GM18909 (cell line): ENCODE results near the gene RSPH10B2.
"Not testable (repeated sequence)": the region's sequence is repeated elsewhere in the genome, so short reads cannot be mapped to it uniquely, and the experiment has no call there.

Source experiments
- ATAC-seq: cut with Tn5 transposase; IDR thresholded peaks from one replicate; pipeline ENCODE4 v1.9.1; 2021; ENCODE audit warnings: mild to moderate bottlenecking; ENCODE audit not compliant: unreplicated experiment, poor library complexity

The RSPH10B2 gene

GRCh38 chr7:6781581-6781980 is 27.7 kb downstream of the RSPH10B2 start:
- not testable (repeated sequence) for ATAC-seq

DNA sequence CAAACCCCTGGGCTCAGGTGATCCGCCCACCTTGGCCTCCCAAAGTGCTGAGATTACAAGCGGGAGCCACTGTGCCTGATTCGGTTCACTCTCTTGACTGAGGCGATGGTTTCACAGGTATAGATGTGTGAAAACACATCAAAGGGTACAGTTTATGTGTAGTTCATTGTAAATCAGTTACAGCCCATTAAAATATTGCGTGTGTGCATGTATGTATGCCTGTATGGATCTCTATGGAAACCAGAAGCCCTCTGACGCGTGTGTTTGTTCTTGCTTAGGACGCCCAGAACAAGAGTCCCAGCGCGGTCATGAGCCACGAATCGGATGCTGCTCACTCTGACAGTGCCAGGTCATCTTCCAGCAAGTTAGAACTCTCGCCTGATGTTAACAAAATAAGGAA is 35.5 kb downstream of the RSPH10B2 start:
- not testable (repeated sequence) for ATAC-seq

- ATAC-seq, result not testable (repeated sequence)
These were observed 38.4 kb downstream of the RSPH10B2 start for GRCh38 chr7:6792113-6792872.

DNA sequence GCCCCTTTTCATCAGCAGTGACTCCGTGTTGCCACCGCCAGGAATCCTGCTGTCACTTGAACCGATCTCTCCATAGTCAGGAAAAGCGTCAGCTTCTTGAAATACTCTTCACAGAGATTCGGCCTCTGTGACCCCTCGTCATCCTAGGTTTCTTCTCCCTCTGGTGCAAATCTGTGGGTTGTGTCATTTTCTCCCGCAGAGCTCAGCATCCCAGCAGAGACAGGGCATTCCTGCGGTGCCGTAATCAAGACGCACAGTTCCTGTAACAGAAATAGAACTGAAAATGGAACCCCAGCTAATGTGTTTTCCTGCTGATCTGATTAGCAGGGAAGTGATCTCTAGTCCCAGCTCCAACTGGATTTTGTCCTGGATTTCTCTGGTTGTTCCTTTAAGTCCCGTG is 40.4 kb downstream of the RSPH10B2 start:
- ATAC-seq, result not testable (repeated sequence)

- ATAC-seq, result not testable (repeated sequence)
These were observed 43.3 kb downstream of the RSPH10B2 start for GRCh38 chr7:6797218-6797617.

DNA sequence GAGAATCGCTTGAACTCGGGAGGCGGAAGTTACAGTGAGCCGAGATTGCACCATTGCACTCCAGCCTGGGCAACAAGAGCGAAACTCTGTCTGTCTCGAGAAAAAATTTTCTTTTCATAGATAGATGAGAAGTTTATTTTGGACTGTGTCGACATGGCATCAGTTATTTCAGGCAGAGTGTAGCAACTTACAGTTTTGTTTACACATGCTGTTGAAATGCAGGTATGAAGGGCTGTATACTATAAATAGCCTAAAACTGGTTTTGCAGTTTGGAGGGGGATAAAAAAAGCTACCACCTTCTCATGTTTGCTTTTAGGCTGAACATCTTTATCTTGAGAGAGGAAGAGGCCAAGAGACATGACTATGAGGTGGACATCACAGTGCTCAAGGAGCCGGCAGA is 44.1 kb downstream of the RSPH10B2 start:
- ATAC-seq, result not testable (repeated sequence)

GRCh38 chr7:6799887-6800286 is 46.0 kb downstream of the RSPH10B2 start:
- not testable (repeated sequence) for ATAC-seq

- ATAC-seq, result not testable (repeated sequence)
These were observed 46.4 kb downstream of the RSPH10B2 start for GRCh38 chr7:6800331-6800730.

GRCh38 chr7:6807393-6807918 is 53.6 kb downstream of the RSPH10B2 start:
- ATAC-seq, result not testable (repeated sequence)

DNA sequence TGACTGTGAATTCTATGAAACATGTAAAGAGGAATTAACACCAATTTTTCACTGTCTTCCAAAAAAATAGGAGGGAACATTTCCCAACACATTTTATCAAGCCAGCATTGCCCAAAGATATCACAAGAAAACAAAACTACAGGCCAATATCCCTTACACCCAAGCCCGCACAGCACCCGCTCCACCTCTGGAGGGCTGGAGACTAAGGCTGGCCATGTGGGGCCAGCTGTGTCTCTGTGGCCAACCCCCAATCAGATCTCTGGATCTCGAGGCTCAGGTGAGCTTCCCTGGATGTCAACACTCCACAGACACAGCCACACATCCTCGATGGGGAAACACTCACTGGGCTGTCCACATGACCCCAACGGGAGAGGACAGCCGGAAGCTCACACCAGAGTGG is 54.1 kb downstream of the RSPH10B2 start:
- ATAC-seq, result not testable (repeated sequence)

DNA sequence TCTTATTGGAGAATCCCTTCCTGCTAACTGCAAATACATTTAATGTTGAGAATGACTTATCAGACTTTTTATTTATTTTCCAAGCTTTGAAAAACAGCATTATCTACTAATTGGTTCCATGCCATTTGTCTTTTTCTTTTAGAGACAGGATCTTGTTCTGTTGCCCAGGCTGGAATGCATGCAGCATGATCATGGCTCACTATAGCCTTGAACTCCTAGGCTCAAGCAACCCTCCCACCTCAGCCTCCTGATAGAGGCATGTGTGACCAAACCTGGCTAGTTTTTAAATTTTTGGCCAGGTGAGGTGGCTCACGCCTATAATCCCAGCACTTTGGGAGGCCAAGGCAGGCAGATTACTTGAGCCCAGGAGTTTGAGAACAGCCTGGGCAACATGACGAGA is 59.1 kb downstream of the RSPH10B2 start:
- ATAC-seq, result not testable (repeated sequence)

DNA sequence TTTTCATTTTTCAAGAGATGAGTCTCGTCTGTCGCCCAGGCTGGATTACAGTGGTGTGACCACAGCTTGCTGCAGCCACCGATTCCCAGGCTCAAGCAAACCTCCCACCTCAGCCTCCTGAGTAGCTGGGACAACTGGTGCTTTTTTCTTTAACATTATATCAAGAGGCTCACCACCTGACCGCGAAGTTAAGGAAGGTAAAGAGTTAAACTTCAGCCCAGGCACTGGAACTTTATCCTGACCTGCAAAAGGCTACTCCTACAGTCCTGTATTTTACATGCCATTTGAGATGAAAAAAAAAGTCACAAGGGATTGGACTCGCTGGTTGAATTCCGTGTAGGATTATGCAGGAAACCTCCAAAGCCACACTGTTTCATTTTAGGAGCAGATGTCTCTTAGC is 61.6 kb downstream of the RSPH10B2 start:
- not testable (repeated sequence) for ATAC-seq

GRCh38 chr7:6821622-6822021 is 67.7 kb downstream of the RSPH10B2 start:
- ATAC-seq, result not testable (repeated sequence)

GRCh38 chr7:6825236-6826125 is 71.6 kb downstream of the RSPH10B2 start:
- peak; percentile 53 for ATAC-seq

DNA sequence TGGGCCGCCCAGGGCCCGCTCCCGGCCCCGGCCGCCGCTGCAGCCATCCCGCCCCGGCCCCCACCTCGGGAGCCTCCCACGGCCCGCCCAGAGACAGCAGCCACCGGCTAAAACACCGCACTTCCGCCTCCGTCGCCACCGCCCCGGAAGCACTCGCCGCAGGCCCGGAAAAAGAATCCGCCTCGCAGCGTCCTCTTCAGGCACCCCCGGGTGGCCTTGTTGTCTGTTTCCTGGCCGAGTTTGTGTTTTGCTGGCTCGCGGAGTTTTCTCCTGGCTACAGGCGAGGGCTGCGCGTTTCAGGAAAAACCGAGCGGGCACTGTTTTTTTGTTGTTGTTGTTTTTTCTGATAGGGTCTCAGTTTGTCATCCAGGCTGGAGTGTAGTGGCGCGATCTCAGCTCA is 72.2 kb downstream of the RSPH10B2 start, which contains the start of gene CCZ1B:
TSS of gene CCZ1B (minus strand) at position 125 of the 400 bp plus-strand sequence. CDS start at position 47, 78 bp downstream.
- peak; percentile 99 for ATAC-seq

DNA sequence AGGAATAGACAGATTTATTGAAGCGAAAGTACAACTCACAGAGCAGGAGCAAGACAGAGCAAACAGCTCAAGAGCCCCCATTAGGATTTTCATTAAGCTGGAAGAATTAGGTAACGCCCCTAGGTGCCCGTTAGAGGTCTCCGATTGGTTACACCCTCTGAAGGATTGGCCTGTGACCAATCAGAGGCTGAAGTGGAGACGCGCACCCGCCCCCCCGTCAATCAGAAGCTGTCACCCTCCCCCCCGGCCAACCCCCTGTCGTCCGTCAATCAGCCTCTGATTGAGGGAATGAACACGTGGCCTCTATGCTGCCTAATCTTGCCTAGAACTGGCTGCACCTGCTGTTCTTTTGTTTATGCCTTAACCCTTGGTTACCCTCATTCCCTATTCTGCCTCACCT is 73.3 kb downstream of the RSPH10B2 start:
- ATAC-seq, result not testable (repeated sequence)

DNA sequence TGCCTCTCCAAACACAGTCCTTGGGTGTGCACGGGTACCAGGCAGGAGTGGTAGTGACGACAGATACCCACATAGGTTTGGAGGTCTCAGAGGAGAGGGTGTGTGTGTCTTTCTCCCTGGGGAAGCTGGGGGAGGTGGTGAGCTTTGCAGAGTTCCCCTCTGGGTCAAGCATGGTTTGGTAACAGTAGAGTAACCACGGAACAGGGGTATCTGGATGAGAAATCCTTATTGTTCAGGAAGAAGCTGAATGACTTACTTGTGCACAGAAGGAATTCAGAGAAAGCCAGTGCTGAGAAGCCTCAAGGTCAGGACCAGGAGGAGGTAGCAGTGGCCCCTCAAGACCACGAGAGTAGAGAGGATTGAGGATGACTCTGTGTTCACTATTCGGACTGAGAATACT is 75.7 kb downstream of the RSPH10B2 start:
- ATAC-seq, result not testable (repeated sequence)

GRCh38 chr7:6830026-6830425 is 76.1 kb downstream of the RSPH10B2 start:
- ATAC-seq, result not testable (repeated sequence)

DNA sequence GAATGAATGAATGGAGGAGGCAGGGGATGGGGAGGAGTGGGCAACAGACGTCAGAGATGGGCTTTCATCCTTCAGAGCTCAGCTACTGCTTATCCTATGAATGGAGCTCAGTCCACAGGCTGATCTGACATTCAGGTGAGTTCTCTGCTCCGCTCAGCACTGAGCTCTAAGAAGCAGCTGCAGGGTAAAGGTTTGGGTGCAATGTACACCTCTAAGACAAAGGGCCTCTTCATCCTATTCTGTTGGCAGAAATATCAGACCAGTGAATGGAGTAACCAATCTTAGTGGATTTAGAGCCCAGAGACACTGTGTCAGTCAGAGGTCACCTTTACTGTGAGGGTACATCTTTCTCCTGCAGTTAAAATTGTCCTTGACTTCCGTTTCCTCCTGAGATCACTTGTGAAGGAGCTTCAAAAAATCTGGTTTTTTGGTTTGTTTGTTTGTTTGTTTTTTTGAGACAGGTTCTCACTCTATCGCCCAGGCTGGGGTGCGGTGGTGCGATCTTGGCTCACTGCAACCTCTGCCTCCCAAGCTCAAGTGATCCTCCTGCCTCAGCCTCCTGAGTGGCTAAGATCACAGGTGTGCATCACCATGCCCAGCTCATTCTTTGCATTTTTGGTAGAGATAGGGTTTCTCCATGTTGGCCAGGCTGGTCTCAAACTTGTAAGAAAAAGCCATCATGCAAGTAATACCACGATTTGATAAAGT is 77.3 kb downstream of the RSPH10B2 start:
- no peak for ATAC-seq

DNA sequence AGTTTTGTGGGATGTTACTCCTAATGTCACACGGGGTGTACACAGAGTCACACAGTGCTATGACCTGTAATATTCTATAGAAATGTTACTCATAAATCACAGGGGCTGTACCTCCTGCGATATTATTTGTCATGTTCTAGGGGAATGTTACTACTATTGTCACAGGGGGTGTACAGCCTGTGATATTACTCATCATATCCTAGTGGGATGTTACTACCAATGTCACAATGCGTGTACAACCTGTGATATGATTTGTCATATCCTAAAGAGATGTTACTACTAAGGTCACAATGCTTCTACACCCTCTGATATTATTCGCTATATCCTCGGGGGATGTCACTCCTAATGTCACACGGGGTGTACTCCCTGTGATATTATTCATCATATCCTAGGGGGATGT is 79.7 kb downstream of the RSPH10B2 start:
- no peak for ATAC-seq
